PFSK-1 (cell line): ENCODE measurements around the gene PROM2.

ENCODE experiments used
- FOXP2 ChIP-seq: optimal IDR thresholded peaks from 2 replicates; pipeline ENCODE3; 2011; ENCODE audit warnings: borderline replicate concordance, control low read depth, inconsistent platforms; ENCODE audit not compliant: insufficient read depth; ENCODE audit errors: extremely low read length, extremely low read depth
- POLR2AphosphoS5 ChIP-seq: IDR thresholded peaks from 2 replicates; pipeline ENCODE4 v1.6.1; 2012; ENCODE audit warnings: low read depth, mild to moderate bottlenecking, control low read depth, low read length, moderate library complexity
- SIN3A ChIP-seq: IDR thresholded peaks from 2 replicates; pipeline ENCODE4 v1.6.1; 2012; ENCODE audit warnings: mild to moderate bottlenecking, low read length, moderate library complexity, borderline replicate concordance; ENCODE audit not compliant: insufficient read depth
- TAF1 ChIP-seq: IDR thresholded peaks from 2 replicates; pipeline ENCODE4 v1.6.1; 2012; ENCODE audit warnings: low read length, control low read depth, borderline replicate concordance; ENCODE audit not compliant: insufficient read depth
- TF ChIP-seq, protein P1 (sequence below), 2 experiments: IDR thresholded peaks; 2 replicates each; pipeline versions ENCODE4 v1.6.1 to v1.8.0; 2011 to 2012; ENCODE audit warnings: low read depth in 2 of 2, low read length in 2 of 2, control low read depth in 1 of 2, inconsistent platforms in 1 of 2, mild to moderate bottlenecking in 1 of 2, moderate library complexity in 1 of 2; ENCODE audit not compliant: insufficient read depth in 1 of 2

DNA sequence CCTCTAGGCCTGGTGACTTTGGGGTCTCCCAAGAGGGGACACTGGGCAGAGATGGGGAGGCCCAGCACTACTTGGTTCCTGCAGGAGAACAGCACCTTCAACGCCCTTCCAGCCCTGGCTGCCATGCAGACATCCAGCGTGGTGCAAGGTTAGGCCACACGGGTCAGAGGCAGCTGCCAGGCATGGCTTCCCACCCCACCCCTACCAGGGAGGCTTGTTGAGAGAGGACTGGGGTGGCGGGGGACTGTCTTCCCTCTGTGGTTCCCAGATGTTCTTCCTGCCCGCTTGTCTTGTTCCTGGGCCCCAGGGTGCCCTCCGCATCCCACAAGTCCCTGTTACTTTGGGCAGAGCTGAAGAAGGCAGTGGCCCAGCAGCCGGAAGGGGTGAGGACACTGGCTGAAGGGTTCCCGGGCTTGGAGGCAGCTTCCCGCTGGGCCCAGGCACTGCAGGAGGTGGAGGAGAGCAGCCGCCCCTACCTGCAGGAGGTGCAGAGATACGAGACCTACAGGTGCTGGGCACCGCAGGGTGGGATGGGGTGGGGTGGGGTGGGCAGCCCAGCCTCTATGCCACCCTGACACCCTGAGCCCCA, 4.5 kb downstream of the PROM2 start:
- TF ChIP-seq POLR2AphosphoS5 (no peak), TAF1 (no peak), FOXP2 (no peak), SIN3A (no peak)
- TF ChIP-seq, protein P1, sequence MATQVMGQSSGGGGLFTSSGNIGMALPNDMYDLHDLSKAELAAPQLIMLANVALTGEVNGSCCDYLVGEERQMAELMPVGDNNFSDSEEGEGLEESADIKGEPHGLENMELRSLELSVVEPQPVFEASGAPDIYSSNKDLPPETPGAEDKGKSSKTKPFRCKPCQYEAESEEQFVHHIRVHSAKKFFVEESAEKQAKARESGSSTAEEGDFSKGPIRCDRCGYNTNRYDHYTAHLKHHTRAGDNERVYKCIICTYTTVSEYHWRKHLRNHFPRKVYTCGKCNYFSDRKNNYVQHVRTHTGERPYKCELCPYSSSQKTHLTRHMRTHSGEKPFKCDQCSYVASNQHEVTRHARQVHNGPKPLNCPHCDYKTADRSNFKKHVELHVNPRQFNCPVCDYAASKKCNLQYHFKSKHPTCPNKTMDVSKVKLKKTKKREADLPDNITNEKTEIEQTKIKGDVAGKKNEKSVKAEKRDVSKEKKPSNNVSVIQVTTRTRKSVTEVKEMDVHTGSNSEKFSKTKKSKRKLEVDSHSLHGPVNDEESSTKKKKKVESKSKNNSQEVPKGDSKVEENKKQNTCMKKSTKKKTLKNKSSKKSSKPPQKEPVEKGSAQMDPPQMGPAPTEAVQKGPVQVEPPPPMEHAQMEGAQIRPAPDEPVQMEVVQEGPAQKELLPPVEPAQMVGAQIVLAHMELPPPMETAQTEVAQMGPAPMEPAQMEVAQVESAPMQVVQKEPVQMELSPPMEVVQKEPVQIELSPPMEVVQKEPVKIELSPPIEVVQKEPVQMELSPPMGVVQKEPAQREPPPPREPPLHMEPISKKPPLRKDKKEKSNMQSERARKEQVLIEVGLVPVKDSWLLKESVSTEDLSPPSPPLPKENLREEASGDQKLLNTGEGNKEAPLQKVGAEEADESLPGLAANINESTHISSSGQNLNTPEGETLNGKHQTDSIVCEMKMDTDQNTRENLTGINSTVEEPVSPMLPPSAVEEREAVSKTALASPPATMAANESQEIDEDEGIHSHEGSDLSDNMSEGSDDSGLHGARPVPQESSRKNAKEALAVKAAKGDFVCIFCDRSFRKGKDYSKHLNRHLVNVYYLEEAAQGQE (IDR thresholded peaks at IDR 0.05; ENCODE audit: insufficient read depth in 1 of 2, low read depth in 2 of 2, low read length in 2 of 2): no peak
